GM18498 (cell line): Measurements from ENCODE around the gene ATAD3B.
"Not testable (repeated sequence)": the region's sequence is repeated elsewhere in the genome, so short reads cannot be mapped to it uniquely, and the experiment has no call there.

ENCODE experiments used
- ATAC-seq: cut with Tn5 transposase; IDR thresholded peaks from one replicate; pipeline ENCODE4 v1.9.1; 2021; ENCODE audit warnings: mild to moderate bottlenecking, moderate library complexity; ENCODE audit not compliant: unreplicated experiment

The ATAD3B gene

GRCh38 chr1:1509465-1509850, 37.9 kb downstream of the ATAD3B start:
- not testable (repeated sequence) for ATAC-seq

- no peak for ATAC-seq
Measured at GRCh38 chr1:1510912-1511532, 39.5 kb downstream of the ATAD3B start.

DNA sequence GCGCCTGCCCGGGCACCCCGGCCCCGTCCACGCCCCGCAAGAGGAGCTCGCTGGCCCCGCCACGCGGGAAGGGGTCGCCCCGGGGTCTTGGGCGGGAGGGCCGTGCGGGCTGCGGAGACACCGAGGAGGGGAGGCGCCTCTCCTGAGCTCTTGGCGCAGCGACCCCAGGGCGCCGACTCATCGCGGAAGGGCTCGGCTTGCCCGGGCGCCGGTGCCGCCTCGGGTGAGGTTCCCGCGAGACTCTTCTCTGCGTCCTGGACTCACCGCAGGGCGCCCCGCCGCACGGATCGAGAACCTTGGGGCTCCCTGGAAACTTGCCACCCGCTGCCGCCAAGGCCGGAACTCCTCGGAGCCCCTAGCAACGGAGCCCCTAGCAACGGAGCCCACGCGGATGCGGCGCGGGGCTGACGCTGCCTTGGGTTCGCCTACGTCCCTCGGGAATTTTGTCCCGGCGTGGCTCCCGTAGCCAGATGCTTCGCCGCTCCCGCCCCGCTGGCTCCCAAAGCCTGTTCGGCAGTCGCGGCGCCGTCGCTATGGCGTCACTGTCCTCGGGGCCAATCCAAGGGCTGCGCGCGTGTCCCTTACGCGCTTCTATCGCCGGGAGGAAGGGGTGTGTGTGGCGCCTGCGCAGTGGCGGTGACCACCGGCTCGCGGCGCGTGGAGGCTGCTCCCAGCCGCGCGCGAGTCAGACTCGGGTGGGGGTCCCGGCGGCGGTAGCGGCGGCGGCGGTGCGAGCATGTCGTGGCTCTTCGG, 40.1 kb downstream of the ATAD3B start, which contains the start of gene ATAD3A:
ATAD3A (plus strand) TSS at position 630 of the 753 bp plus-strand sequence; CDS start at position 737, 107 bp downstream.
- ATAC-seq: peak; percentile 84

DNA sequence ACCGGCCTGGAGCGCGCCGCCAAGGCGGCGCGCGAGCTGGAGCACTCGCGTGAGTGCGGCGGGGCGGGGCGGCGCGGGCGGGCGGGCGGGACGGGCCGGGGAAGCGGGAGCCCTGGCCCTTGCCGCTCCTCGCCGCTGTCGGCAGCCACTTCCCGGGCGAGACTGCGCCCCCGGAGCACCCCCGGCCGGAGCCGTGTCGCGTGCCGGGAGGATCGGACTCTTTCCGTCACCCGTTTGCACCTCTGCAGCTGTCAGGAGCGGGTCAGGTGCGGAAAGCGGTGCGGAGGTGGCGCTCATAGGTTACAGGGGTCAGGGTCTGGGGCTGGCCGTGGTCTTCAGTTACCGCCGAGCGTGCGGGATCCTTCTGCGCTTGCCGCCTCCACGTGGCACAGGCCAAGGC, 40.9 kb downstream of the ATAD3B start:
- ATAC-seq: peak; percentile 15

DNA sequence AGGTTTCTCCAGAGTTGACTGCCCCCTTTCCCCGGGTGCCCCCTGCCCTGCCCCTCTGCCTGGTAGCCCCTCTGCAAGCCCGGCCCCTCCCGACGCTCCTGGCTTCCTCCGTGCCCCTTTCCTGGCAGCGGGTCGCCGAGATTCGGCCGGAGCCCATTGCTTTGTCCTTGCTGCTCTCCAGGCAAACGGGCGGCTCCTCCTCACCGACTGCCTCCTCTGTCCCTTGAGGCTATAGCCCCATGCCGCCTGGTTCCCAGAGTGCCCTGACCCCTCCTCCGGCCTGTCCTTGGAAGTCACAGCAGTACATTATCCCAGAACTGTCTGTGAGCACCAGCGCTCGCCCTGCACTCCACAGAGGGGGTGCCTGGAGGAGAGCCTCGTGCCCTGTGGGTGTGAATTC, 42.1 kb downstream of the ATAD3B start:
- ATAC-seq: not testable (repeated sequence)

- not testable (repeated sequence) for ATAC-seq
Measured at GRCh38 chr1:1514376-1514775, 42.8 kb downstream of the ATAD3B start.

GRCh38 chr1:1516923-1517322, 45.4 kb downstream of the ATAD3B start:
- ATAC-seq: not testable (repeated sequence)

- ATAC-seq: no peak
Measured at GRCh38 chr1:1517973-1518620, 46.5 kb downstream of the ATAD3B start.

- not testable (repeated sequence) for ATAC-seq
Measured at GRCh38 chr1:1518621-1519007, 47.0 kb downstream of the ATAD3B start.

DNA sequence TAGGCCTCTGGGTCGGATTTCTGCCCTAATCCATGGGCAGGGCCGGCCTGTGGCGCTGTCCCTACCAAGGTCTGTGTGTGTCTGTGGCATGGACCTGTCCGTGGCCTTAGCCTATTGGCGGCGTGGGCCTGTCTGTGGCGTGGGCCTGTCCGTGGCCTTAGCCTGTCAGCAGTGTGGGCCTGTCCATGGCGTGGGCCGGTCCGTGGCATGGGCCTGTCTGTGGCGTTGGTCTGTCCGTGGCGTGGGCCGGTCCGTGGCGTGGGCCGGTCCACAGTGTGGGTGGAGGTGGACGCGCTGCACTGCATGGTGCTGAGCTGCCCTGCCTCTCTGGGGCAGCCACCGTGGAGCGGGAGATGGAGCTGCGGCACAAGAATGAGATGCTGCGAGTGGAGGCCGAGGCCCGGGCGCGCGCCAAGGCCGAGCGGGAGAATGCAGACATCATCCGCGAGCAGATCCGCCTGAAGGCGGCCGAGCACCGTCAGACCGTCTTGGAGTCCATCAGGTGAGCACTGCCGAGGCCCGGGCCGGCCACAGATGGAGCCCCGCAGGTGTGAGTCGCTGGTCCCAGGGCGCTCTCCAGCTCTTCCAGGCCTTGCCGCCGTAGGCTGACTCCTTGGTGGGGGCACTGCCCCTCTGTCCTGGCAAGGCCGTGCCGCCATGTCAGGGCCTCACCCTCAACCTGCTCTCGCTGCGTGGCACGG, 48.4 kb downstream of the ATAD3B start:
- not testable (repeated sequence) for ATAC-seq

GRCh38 chr1:1521331-1521730, 49.8 kb downstream of the ATAD3B start:
- no peak for ATAC-seq

DNA sequence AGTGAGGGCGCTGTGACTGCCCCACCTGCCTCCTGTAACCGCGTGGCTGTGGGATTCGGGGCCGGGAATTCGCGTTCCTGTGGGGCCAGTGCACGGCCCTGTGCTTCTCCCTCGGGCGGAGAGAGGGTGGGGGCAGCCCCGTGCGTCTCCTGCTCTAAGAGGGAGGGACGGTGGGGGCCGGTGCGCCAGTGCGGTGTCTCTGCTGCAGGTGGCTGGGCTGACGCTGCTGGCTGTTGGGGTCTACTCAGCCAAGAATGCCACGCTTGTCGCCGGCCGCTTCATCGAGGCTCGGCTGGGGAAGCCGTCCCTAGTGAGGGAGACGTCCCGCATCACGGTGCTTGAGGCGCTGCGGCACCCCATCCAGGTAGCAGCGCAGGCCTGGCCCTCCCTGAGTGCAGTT, 51.0 kb downstream of the ATAD3B start:
- not testable (repeated sequence) for ATAC-seq

DNA sequence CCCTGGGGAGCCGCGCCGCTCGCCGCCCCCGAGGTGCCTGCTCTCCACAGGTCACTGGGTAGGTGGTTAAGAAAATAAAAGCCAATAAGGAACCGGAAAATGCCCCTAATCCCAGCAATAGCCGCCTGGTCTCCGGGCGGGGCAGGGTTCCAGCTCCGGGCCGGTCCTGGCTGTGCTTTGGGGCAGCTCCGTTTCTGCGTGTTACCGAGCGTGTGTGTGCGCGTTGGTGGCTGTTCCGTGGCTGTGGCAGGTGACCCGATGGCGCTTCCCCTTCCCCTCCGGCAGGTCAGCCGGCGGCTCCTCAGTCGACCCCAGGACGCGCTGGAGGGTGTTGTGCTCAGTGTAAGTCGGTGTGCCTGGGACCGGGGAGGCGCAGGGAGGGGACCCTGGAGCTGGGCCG, 51.7 kb downstream of the ATAD3B start:
- not testable (repeated sequence) for ATAC-seq

GRCh38 chr1:1523651-1524050, 52.1 kb downstream of the ATAD3B start:
- not testable (repeated sequence) for ATAC-seq

DNA sequence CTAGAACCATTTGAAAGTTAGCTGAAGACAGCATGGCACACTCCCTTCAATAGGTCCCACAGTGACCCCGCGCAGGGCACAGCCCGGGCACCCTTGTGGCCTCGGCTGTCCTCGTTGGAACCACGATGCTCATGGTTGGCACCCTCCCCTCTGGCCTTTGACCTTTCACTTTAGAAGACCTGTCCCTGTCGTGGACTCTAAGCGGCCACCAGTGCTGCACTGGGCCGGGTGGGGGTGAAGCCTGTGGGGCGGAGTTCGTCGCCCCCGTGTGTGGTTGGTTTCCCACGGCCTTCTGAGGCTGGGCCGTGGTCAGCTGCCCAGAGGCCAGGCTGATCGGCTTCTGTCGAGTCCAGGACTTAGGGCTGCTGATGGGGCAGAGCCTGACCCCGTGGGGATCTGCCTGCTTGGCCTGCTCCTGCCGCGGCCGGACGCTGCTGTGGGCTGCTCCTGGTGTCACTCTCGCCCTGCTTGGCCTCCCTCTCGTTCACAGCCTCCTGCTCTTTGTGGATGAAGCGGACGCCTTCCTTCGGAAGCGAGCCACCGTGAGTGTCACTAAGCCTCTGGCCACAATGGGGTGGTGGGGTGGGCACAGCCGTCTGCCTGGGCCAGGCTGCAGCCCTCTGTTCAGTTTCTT, 53.3 kb downstream of the ATAD3B start:
- not testable (repeated sequence) for ATAC-seq

GRCh38 chr1:1526476-1526875, 54.9 kb downstream of the ATAD3B start:
- ATAC-seq: not testable (repeated sequence)

- ATAC-seq: no peak
Measured at GRCh38 chr1:1527092-1527816, 55.7 kb downstream of the ATAD3B start.

DNA sequence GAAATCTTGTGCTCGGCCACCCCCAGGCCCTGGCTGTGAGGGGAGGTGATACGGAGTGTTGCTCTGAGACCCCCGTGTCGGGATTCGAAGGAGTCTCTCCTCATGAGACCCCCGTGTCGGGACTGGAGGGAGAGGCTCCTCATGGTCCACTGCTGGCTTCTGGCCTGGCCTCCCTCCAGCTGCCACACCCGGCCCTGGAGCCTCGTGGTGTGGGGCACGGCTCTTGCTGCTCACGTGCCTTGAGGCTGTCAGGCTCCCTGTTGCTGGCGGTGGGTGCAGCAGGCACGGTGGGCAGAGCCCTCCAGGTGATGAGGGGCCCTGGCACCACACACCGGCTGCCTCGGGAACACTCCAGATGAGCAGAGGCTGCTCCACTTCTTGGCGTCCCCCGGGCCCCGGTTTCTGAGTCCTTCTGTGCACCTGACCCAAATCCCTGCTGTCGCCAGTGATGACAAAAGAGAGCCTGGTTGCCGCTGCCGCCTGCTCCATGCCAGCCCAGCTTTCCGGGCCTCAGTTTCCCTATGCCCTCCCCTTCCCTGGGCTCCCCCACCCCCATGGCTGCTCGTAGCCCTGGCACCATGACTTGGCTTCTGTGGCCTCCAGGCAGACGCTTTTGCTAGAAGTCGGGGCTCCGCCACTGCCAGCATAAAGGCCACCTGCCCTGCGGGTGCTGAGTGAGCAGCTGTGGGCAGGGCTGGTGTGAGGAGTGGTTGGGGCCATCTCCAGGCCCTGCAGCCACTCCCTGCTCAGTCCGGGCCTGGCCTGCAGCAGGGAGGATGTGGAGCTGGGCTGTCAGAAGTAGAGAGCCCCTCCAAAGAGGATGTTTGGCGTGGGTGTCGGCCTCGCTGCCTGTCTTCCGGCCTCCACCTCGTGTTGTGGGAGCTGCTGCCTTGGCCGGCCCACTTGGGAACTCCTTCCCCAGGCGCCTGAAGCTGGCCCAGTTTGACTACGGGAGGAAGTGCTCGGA, 57.0 kb downstream of the ATAD3B start:
- no peak for ATAC-seq

DNA sequence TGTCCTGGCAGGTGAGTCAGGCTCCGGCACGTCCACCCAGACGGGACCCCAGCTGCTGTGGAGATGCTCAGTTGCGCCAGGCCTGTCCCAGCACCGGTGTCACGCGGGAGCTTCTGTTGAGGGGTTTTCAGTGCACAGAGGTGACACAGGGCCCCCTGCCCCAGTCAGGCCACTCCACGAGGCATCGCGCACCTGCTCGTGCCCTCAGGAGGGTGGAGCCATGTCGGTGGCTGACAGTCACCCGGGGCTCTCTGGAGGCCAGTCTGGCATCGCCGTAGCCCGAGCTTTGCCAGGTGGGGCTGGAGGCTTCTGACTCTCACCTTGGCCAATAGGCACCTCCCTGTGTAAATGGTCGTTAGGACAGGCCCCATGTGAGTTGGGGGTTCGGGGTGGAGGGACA, 57.8 kb downstream of the ATAD3B start:
- no peak for ATAC-seq
